B cell (primary cell): Measurements from ENCODE around the gene CSMD2.

Experiments used
- CTCF ChIP-seq: fragments of 200-600 bp; IDR thresholded peaks from one replicate; pipeline ENCODE4 v1.8.0; 2022; ENCODE audit warnings: antibody characterized with exemption, mild to moderate bottlenecking
- EZH2 ChIP-seq: IDR thresholded peaks from 2 replicates; pipeline ENCODE4 v1.6.1; 2012; ENCODE audit warnings: borderline replicate concordance, low read depth, mild to moderate bottlenecking, moderate library complexity, low read length; ENCODE audit not compliant: insufficient read depth, poor library complexity, severe bottlenecking

- TF ChIP-seq EZH2 (no peak), CTCF (no peak)
These were observed 555.3 kb downstream of the CSMD2 start for GRCh38 chr1:33609739-33610138.
